ENCODE data around the gene EPB42.
"Not testable (repeated sequence)": the region's sequence is repeated elsewhere in the genome, so short reads cannot be mapped to it uniquely, and the experiment has no call there.

Gene EPB42

DNA sequence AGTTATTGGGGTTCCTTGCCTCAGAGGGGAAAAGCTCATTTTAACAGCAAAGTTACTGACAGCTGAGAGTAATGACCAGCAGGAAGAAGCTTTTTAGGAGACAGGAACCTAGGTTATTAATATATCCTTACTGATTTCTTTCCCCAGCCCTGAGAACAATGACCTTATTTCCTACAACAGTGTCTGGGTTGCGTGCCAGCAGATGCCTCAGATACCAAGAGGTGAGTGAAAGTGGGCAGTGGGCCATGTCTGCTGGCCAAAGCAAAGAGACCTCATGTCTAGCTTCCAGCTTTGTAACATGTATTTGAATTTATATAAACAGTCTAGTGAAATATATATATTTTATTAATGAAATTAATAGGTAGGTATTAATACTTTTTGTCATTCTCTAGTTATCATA lies 30.6 kb downstream of the EPB42 start:
- no peaks in the 10 kb centered on the region for H3K9me3 ChIP-seq (ENCODE audit: low read depth, low read length)
- H3K27ac ChIP-seq: no peak overlapping the region
- H3K36me3 ChIP-seq (ENCODE audit: insufficient read depth, low read length): no peaks in the 10 kb centered on the region; the same call in 1 of the 2 replicates
- DNase-seq (ENCODE audit: low read depth, low spot score): no peak
- H3K9ac ChIP-seq (ENCODE audit: insufficient read length): no peak overlapping the region
- TF ChIP-seq POLR2AphosphoS5 (IDR thresholded peaks at IDR 0.05; ENCODE audit: borderline replicate concordance, low read depth, low read length) (no peak), EZH2 (IDR thresholded peaks at IDR 0.05) (no peak), FOXP2 (optimal IDR thresholded peaks at IDR 0.05; ENCODE audit: control extremely low read depth, extremely low read length, insufficient read depth) (no peak)
- no peak overlapping the region for H3K4me3 ChIP-seq

- H3K9me3 ChIP-seq (ENCODE audit: low read depth, low read length): no peaks in the 10 kb centered on the region
- no peak for DNase-seq (ENCODE audit: low read depth, low spot score)
- H3K27ac ChIP-seq: no peak overlapping the region
- H3K9ac ChIP-seq (ENCODE audit: insufficient read length): no peak overlapping the region
- no peak overlapping the region for H3K4me3 ChIP-seq
- TF ChIP-seq FOXP2 (optimal IDR thresholded peaks at IDR 0.05; ENCODE audit: control extremely low read depth, extremely low read length, insufficient read depth): no peak
- TF ChIP-seq POLR2AphosphoS5 (IDR thresholded peaks at IDR 0.05; ENCODE audit: borderline replicate concordance, low read depth, low read length): no peak
- no peak for TF ChIP-seq EZH2 (IDR thresholded peaks at IDR 0.05)
- H3K36me3 ChIP-seq (ENCODE audit: insufficient read depth, low read length): no peaks in the 10 kb centered on the region; the same call in 1 of the 2 replicates
These were observed 31.5 kb downstream of the EPB42 start for GRCh38 chr15:43189296-43189695.

DNA sequence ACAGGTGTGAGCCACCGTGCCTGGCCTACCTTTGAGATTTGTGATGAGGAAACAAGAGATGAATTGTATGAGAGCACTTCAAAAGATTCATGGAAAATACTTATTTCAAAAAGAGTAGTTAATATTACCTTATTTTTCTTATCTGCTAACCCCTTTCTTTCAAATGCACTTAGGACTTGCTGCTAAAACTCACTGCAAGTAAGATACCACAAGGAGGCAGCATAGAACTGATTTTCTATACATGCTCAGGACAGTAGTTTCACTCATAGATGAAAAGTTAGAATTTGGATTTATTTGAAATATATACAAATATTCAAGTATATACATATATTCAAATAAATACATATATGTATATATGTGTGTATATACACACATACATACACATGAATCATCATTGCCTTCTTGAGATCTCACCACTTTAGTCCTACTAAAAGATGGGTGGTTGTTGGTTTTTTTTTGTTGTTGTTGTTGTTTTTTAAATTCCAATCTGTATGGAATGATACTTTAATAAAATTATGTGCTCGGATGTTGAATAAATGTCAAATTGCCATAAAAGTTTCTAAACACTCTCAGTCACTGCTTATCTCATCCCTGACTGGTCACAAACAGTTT lies 33.2 kb downstream of the EPB42 start:
- Histone ChIP-seq H3K36me3 (ENCODE audit: insufficient read depth, low read length) (no peaks in the 10 kb centered on the region; the same call in 1 of the 2 replicates), H3K9ac (ENCODE audit: insufficient read length) (no peak overlapping the region), H3K4me3 (no peak overlapping the region), H3K9me3 (ENCODE audit: low read depth, low read length) (no peaks in the 10 kb centered on the region), H3K27ac (no peak overlapping the region)
- TF ChIP-seq EZH2 (IDR thresholded peaks at IDR 0.05): no peak
- no peak for TF ChIP-seq FOXP2 (optimal IDR thresholded peaks at IDR 0.05; ENCODE audit: control extremely low read depth, extremely low read length, insufficient read depth)
- no peak for TF ChIP-seq POLR2AphosphoS5 (IDR thresholded peaks at IDR 0.05; ENCODE audit: borderline replicate concordance, low read depth, low read length)
- peak; percentile 10 for DNase-seq (ENCODE audit: low read depth, low spot score)

- no peak for TF ChIP-seq FOXP2 (optimal IDR thresholded peaks at IDR 0.05; ENCODE audit: control extremely low read depth, extremely low read length, insufficient read depth)
- no peak for TF ChIP-seq POLR2AphosphoS5 (IDR thresholded peaks at IDR 0.05; ENCODE audit: borderline replicate concordance, low read depth, low read length)
- TF ChIP-seq EZH2 (IDR thresholded peaks at IDR 0.05): no peak
- DNase-seq (ENCODE audit: low read depth, low spot score): no peak
- no peaks in the 10 kb centered on the region for H3K9me3 ChIP-seq (ENCODE audit: low read depth, low read length)
- H3K36me3 ChIP-seq (ENCODE audit: insufficient read depth, low read length): no peaks in the 10 kb centered on the region; the same call in 1 of the 2 replicates
- H3K4me3 ChIP-seq: peak overlapping the region; percentile 76
- peak overlapping the region; percentile 5 for H3K9ac ChIP-seq (ENCODE audit: insufficient read length)
- no peak overlapping the region for H3K27ac ChIP-seq
These were observed 34.8 kb downstream of the EPB42 start for GRCh38 chr15:43186003-43186353.

DNA sequence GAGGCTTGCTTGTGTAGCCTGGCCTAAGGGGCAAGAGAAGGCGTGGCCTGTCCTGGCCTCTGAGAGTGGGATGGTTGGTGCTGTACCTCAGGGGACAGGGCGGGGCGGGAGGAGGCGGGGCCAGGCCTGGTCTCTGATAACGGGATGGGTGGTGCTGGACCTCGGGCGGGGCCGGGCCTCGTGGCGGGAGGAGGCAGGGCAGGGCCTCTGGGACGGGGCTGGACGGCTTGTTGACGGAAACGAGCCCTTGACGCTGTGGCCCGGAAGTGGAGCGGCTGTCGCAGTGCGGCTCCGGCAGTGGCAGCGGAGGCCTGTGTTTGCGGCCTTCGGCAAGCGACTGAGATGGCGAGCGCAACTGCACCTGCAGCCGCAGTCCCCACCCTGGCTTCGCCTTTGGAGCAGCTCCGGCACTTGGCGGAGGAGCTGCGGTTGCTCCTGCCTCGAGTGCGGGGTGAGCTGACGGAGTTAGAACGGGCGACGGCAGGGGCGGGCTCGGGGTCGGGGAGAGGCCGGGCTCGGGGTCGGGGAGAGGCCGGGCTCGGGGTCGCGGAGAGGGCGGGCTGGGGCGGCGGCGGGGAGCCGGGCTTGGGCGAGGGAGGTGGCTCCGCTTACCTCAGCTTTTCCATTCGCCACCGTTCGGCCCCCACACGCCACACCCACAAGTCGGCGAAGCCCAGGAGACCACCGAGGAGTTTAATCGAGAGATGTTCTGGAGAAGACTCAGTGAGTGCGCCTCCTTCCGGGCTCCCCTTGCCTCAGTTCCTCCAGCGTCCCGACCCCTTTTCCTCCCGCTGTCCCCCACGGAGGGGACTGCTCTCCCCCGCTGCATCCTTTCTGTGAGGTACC lies 35.4 kb downstream of the EPB42 start, which contains the start of gene CCNDBP1:
TSS of gene CCNDBP1 (plus strand) at position 247 of the 846 bp plus-strand sequence. CDS start at position 343, 96 bp downstream.
- TF ChIP-seq EZH2 (IDR thresholded peaks at IDR 0.05): no peak
- TF ChIP-seq FOXP2 (optimal IDR thresholded peaks at IDR 0.05; ENCODE audit: control extremely low read depth, extremely low read length, insufficient read depth): peak; percentile 43
- TF ChIP-seq POLR2AphosphoS5 (IDR thresholded peaks at IDR 0.05; ENCODE audit: borderline replicate concordance, low read depth, low read length): peak; percentile 41; the same call in 1 of the 2 replicates
- no peaks in the 10 kb centered on the region for H3K36me3 ChIP-seq (ENCODE audit: insufficient read depth, low read length)
- peak within 1 kb of the TSS; percentile 59 for H3K9ac ChIP-seq (ENCODE audit: insufficient read length)
- H3K27ac ChIP-seq: no peak within 1 kb of the TSS
- no peak for DNase-seq (ENCODE audit: low read depth, low spot score)
- no peaks in the 10 kb centered on the region for H3K9me3 ChIP-seq (ENCODE audit: low read depth, low read length)
- H3K4me3 ChIP-seq: peak within 1 kb of the TSS; percentile 76

GRCh38 chr15:43184407-43185124 lies 36.3 kb downstream of the EPB42 start:
- peak overlapping the region; percentile 76 for H3K4me3 ChIP-seq
- H3K9me3 ChIP-seq (ENCODE audit: low read depth, low read length): no peaks in the 10 kb centered on the region
- H3K36me3 ChIP-seq (ENCODE audit: insufficient read depth, low read length): no peaks in the 10 kb centered on the region
- TF ChIP-seq EZH2 (IDR thresholded peaks at IDR 0.05): no peak
- TF ChIP-seq POLR2AphosphoS5 (IDR thresholded peaks at IDR 0.05; ENCODE audit: borderline replicate concordance, low read depth, low read length): no peak
- no peak for TF ChIP-seq FOXP2 (optimal IDR thresholded peaks at IDR 0.05; ENCODE audit: control extremely low read depth, extremely low read length, insufficient read depth)
- no peak overlapping the region for H3K9ac ChIP-seq (ENCODE audit: insufficient read length)
- no peak for DNase-seq (ENCODE audit: low read depth, low spot score)
- no peak overlapping the region for H3K27ac ChIP-seq

GRCh38 chr15:43183270-43183669 lies 37.5 kb downstream of the EPB42 start:
- Histone ChIP-seq H3K4me3 (no peak overlapping the region), H3K27ac (no peak overlapping the region), H3K9me3 (ENCODE audit: low read depth, low read length) (no peaks in the 10 kb centered on the region), H3K9ac (ENCODE audit: insufficient read length) (no peak overlapping the region), H3K36me3 (ENCODE audit: insufficient read depth, low read length) (no peaks in the 10 kb centered on the region)
- TF ChIP-seq FOXP2 (optimal IDR thresholded peaks at IDR 0.05; ENCODE audit: control extremely low read depth, extremely low read length, insufficient read depth): no peak
- TF ChIP-seq EZH2 (IDR thresholded peaks at IDR 0.05): no peak
- no peak for TF ChIP-seq POLR2AphosphoS5 (IDR thresholded peaks at IDR 0.05; ENCODE audit: borderline replicate concordance, low read depth, low read length)
- no peak for DNase-seq (ENCODE audit: low read depth, low spot score)

- H3K36me3 ChIP-seq (ENCODE audit: insufficient read depth, low read length); DNase-seq (ENCODE audit: low read depth, low spot score); H3K4me3 ChIP-seq; H3K9ac ChIP-seq (ENCODE audit: insufficient read length); H3K27ac ChIP-seq; H3K9me3 ChIP-seq (ENCODE audit: low read depth, low read length): not testable (repeated sequence)
These were observed 43.7 kb downstream of the EPB42 start for GRCh38 chr15:43177147-43177546.

DNA sequence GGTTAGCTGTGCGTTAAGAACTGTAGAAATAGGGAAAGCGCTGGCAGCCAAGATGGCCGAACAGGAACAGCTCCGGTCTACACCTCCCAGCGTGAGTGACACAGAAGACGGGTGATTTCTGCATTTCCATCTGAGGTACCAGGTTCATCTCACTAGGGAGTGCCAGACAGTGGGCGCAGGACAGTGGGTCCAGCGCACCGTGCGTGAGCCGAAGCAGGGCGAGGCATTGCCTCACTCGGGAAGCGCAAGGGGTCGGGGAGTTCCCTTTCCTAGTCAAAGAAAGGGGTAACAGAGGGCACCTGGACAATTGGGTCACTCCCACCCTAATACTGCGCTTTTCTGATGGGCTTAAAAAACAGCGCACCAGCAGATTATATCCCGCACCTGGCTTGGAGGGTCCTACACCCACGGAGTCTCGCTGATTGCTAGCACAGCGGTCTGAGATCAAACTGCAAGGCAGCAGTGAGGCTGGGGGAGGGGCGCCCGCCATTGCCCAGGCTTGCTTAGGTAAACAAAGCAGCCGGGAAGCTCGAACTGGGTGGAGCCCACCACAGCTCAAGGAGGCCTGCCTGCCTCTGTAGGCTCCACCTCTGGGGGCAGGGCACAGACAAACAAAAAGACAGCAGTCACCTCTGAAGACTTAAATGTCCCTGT lies 45.0 kb downstream of the EPB42 start:
- DNase-seq (ENCODE audit: low read depth, low spot score); H3K9me3 ChIP-seq (ENCODE audit: low read depth, low read length); H3K27ac ChIP-seq; H3K9ac ChIP-seq (ENCODE audit: insufficient read length); H3K4me3 ChIP-seq; H3K36me3 ChIP-seq (ENCODE audit: insufficient read depth, low read length): not testable (repeated sequence)

Measured in SK-N-MC (cell line).